ENCODE results near the gene PRRG2. TPM values are rescaled to one million over a fixed set of nuclear protein-coding genes. Genes with fewer than 3 reads are reported as not detected.

Gene PRRG2
- total and polyA plus RNA-seq, 9 of the 15 experiments (the other 6 are each of a cell fraction or from before 2014, with no cell fraction given): 0.06 to 1.1 (median 0.33) TPM

Small RNAs within 50 kb of the gene (small RNA-seq; reads per million reads assigned to genes)
- gene RF00019: not detected

Other genes starting within 250 kb of the PRRG2 start
Only the 7 nearest of the 27 such genes appear.
- gene FCGRT, start 68.7 kb upstream of the PRRG2 start, total RNA-seq (2014; rRNA removed): 0.77 and 2.8 TPM in 2 replicates
- gene FCGRT, start 68.7 kb upstream of the PRRG2 start, total RNA-seq (2014; rRNA removed; fragmentation: Illumina TruSeq; extraction: Trizol): 0.38 and 1.1 TPM in 2 replicates
- 1.2 and 1.7 TPM in 2 replicates for gene FCGRT, start 68.7 kb upstream of the PRRG2 start, total RNA-seq (2015; rRNA removed; fragmentation: Illumina TruSeq; extraction: Trizol)
- gene FCGRT, start 68.7 kb upstream of the PRRG2 start, total RNA-seq (2021): 2.2 and 4.0 TPM in 2 replicates
- gene FCGRT, start 68.7 kb upstream of the PRRG2 start, polyA plus RNA-seq (2011; rRNA removed): 1.0 and 8.6 TPM in 2 replicates
- gene FCGRT, start 68.7 kb upstream of the PRRG2 start, polyA plus RNA-seq (2014; fragmentation: Illumina TruSeq; extraction: Trizol): 1.4 and 1.6 TPM in 2 replicates
- gene FCGRT, start 68.7 kb upstream of the PRRG2 start, polyA plus RNA-seq (2014; fragmentation: Nextera tagmentation; extraction: Ambion mirVana): under 1 TPM; 0.11 to 0.18 TPM
- gene FCGRT, start 68.7 kb upstream of the PRRG2 start, polyA plus RNA-seq (2014; rRNA removed): 1.8 and 2.2 TPM in 2 replicates
- gene RCN3, start 53.3 kb upstream of the PRRG2 start, total RNA-seq (2014; rRNA removed): 14.1 and 17.7 TPM in 2 replicates
- 0.70 and 1.3 TPM in 2 replicates for gene RCN3, start 53.3 kb upstream of the PRRG2 start, total RNA-seq (2014; rRNA removed; fragmentation: Illumina TruSeq; extraction: Trizol)
- gene RCN3, start 53.3 kb upstream of the PRRG2 start, total RNA-seq (2015; rRNA removed; fragmentation: Illumina TruSeq; extraction: Trizol): 2.6 and 3.2 TPM in 2 replicates
- 9.0 TPM in 2 replicates for gene RCN3, start 53.3 kb upstream of the PRRG2 start, total RNA-seq (2021)
- 1.6 and 3.3 TPM in 2 replicates for gene RCN3, start 53.3 kb upstream of the PRRG2 start, polyA plus RNA-seq (2011; rRNA removed)
- gene RCN3, start 53.3 kb upstream of the PRRG2 start, polyA plus RNA-seq (2014; fragmentation: Illumina TruSeq; extraction: Trizol): 2.0 and 6.4 TPM in 2 replicates
- under 1 TPM; 0.43 to 0.76 TPM for gene RCN3, start 53.3 kb upstream of the PRRG2 start, polyA plus RNA-seq (2014; fragmentation: Nextera tagmentation; extraction: Ambion mirVana)
- 4.9 and 6.8 TPM in 2 replicates for gene RCN3, start 53.3 kb upstream of the PRRG2 start, polyA plus RNA-seq (2014; rRNA removed)
- 153 and 184 TPM in 2 replicates for gene NOSIP, start 760 bp upstream of the PRRG2 start, total RNA-seq (2014; rRNA removed)
- gene NOSIP, start 760 bp upstream of the PRRG2 start, total RNA-seq (2014; rRNA removed; fragmentation: Illumina TruSeq; extraction: Trizol): 29.5 and 44.9 TPM in 2 replicates
- gene NOSIP, start 760 bp upstream of the PRRG2 start, total RNA-seq (2015; rRNA removed; fragmentation: Illumina TruSeq; extraction: Trizol): 109 and 112 TPM in 2 replicates
- 118 and 130 TPM in 2 replicates for gene NOSIP, start 760 bp upstream of the PRRG2 start, total RNA-seq (2021)
- 79.9 and 94.3 TPM in 2 replicates for gene NOSIP, start 760 bp upstream of the PRRG2 start, polyA plus RNA-seq (2011; rRNA removed)
- gene NOSIP, start 760 bp upstream of the PRRG2 start, polyA plus RNA-seq (2014; fragmentation: Illumina TruSeq; extraction: Trizol): 56.7 and 111 TPM in 2 replicates
- gene NOSIP, start 760 bp upstream of the PRRG2 start, polyA plus RNA-seq (2014; fragmentation: Nextera tagmentation; extraction: Ambion mirVana): 10 to 100 TPM; 14.4 to 42.1 TPM
- 147 and 151 TPM in 2 replicates for gene NOSIP, start 760 bp upstream of the PRRG2 start, polyA plus RNA-seq (2014; rRNA removed)
- gene PRR12, start 9.9 kb downstream of the PRRG2 start, total RNA-seq (2014; rRNA removed): 1.5 and 2.8 TPM in 2 replicates
- gene PRR12, start 9.9 kb downstream of the PRRG2 start, total RNA-seq (2014; rRNA removed; fragmentation: Illumina TruSeq; extraction: Trizol): 0.29 and 0.33 TPM in 2 replicates
- gene PRR12, start 9.9 kb downstream of the PRRG2 start, total RNA-seq (2015; rRNA removed; fragmentation: Illumina TruSeq; extraction: Trizol): 0.98 and 1.7 TPM in 2 replicates
- 18.8 and 21.1 TPM in 2 replicates for gene PRR12, start 9.9 kb downstream of the PRRG2 start, total RNA-seq (2021)
- 0.24 and 0.57 TPM in 2 replicates for gene PRR12, start 9.9 kb downstream of the PRRG2 start, polyA plus RNA-seq (2011; rRNA removed)
- 3.0 and 6.1 TPM in 2 replicates for gene PRR12, start 9.9 kb downstream of the PRRG2 start, polyA plus RNA-seq (2014; fragmentation: Illumina TruSeq; extraction: Trizol)
- gene PRR12, start 9.9 kb downstream of the PRRG2 start, polyA plus RNA-seq (2014; fragmentation: Nextera tagmentation; extraction: Ambion mirVana): under 1 TPM; 0.01 TPM
- 4.7 and 7.0 TPM in 2 replicates for gene PRR12, start 9.9 kb downstream of the PRRG2 start, polyA plus RNA-seq (2014; rRNA removed)
- gene RRAS, start 58.8 kb downstream of the PRRG2 start, total RNA-seq (2014; rRNA removed): 8.2 and 10.4 TPM in 2 replicates
- 1.5 and 1.7 TPM in 2 replicates for gene RRAS, start 58.8 kb downstream of the PRRG2 start, total RNA-seq (2014; rRNA removed; fragmentation: Illumina TruSeq; extraction: Trizol)
- 3.1 and 3.7 TPM in 2 replicates for gene RRAS, start 58.8 kb downstream of the PRRG2 start, total RNA-seq (2015; rRNA removed; fragmentation: Illumina TruSeq; extraction: Trizol)
- 8.3 and 9.3 TPM in 2 replicates for gene RRAS, start 58.8 kb downstream of the PRRG2 start, total RNA-seq (2021)
- 15.4 and 16.4 TPM in 2 replicates for gene RRAS, start 58.8 kb downstream of the PRRG2 start, polyA plus RNA-seq (2011; rRNA removed)
- gene RRAS, start 58.8 kb downstream of the PRRG2 start, polyA plus RNA-seq (2014; fragmentation: Illumina TruSeq; extraction: Trizol): 8.5 and 13.9 TPM in 2 replicates
- gene RRAS, start 58.8 kb downstream of the PRRG2 start, polyA plus RNA-seq (2014; fragmentation: Nextera tagmentation; extraction: Ambion mirVana): 1 to 10 TPM in 1 of 2 experiments, under 1 TPM in 1; 0.70 to 1.3 TPM
- 17.3 and 18.3 TPM in 2 replicates for gene RRAS, start 58.8 kb downstream of the PRRG2 start, polyA plus RNA-seq (2014; rRNA removed)
- 12.9 and 18.0 TPM in 2 replicates for gene SCAF1, start 60.9 kb downstream of the PRRG2 start, total RNA-seq (2014; rRNA removed)
- 2.5 and 2.8 TPM in 2 replicates for gene SCAF1, start 60.9 kb downstream of the PRRG2 start, total RNA-seq (2014; rRNA removed; fragmentation: Illumina TruSeq; extraction: Trizol)
- gene SCAF1, start 60.9 kb downstream of the PRRG2 start, total RNA-seq (2015; rRNA removed; fragmentation: Illumina TruSeq; extraction: Trizol): 4.9 and 6.0 TPM in 2 replicates
- gene SCAF1, start 60.9 kb downstream of the PRRG2 start, total RNA-seq (2021): 75.5 and 79.0 TPM in 2 replicates
- 3.7 and 4.3 TPM in 2 replicates for gene SCAF1, start 60.9 kb downstream of the PRRG2 start, polyA plus RNA-seq (2011; rRNA removed)
- gene SCAF1, start 60.9 kb downstream of the PRRG2 start, polyA plus RNA-seq (2014; fragmentation: Illumina TruSeq; extraction: Trizol): 9.7 and 22.5 TPM in 2 replicates
- under 1 TPM; 0.20 to 0.25 TPM for gene SCAF1, start 60.9 kb downstream of the PRRG2 start, polyA plus RNA-seq (2014; fragmentation: Nextera tagmentation; extraction: Ambion mirVana)
- 11.4 and 14.6 TPM in 2 replicates for gene SCAF1, start 60.9 kb downstream of the PRRG2 start, polyA plus RNA-seq (2014; rRNA removed)
- gene IRF3, start 84.5 kb downstream of the PRRG2 start, total RNA-seq (2014; rRNA removed): 113 and 160 TPM in 2 replicates
- 28.5 and 40.9 TPM in 2 replicates for gene IRF3, start 84.5 kb downstream of the PRRG2 start, total RNA-seq (2014; rRNA removed; fragmentation: Illumina TruSeq; extraction: Trizol)
- gene IRF3, start 84.5 kb downstream of the PRRG2 start, total RNA-seq (2015; rRNA removed; fragmentation: Illumina TruSeq; extraction: Trizol): 64.0 and 65.4 TPM in 2 replicates
- gene IRF3, start 84.5 kb downstream of the PRRG2 start, total RNA-seq (2021): 125 and 132 TPM in 2 replicates
- 54.5 and 66.4 TPM in 2 replicates for gene IRF3, start 84.5 kb downstream of the PRRG2 start, polyA plus RNA-seq (2011; rRNA removed)
- gene IRF3, start 84.5 kb downstream of the PRRG2 start, polyA plus RNA-seq (2014; fragmentation: Illumina TruSeq; extraction: Trizol): 118 and 119 TPM in 2 replicates
- gene IRF3, start 84.5 kb downstream of the PRRG2 start, polyA plus RNA-seq (2014; fragmentation: Nextera tagmentation; extraction: Ambion mirVana): 10 to 100 TPM in 1 of 2 experiments, 1 to 10 TPM in 1; 7.5 to 11.6 TPM
- 118 and 145 TPM in 2 replicates for gene IRF3, start 84.5 kb downstream of the PRRG2 start, polyA plus RNA-seq (2014; rRNA removed)